Thymus (tissue), 11 donors: Measurements from ENCODE around the gene SLC25A43. TPM values are rescaled to one million over a fixed set of nuclear protein-coding genes. Genes with fewer than 3 reads are reported as not detected.

ENCODE experiments used
- DNase-seq, 9 donors: peaks; one replicate each; pipeline ENCODE4 v3.0.0-alpha.2; 2013; ENCODE audit warnings: low spot score in 9 of 9, low read depth in 6 of 9, missing footprints in 1 of 9
- H3K27ac ChIP-seq, 2 donors: one replicate each; pipeline ENCODE4 v1.5.1; 2013; ENCODE audit warnings: control low read depth in 1 of 2, low read depth in 1 of 2, low read length in 1 of 2, mild to moderate bottlenecking in 1 of 2, moderate library complexity in 1 of 2
- H3K27me3 ChIP-seq, 2 donors: one replicate each; pipeline ENCODE4 v1.5.1; 2013; ENCODE audit warnings: low read length in 1 of 2; ENCODE audit not compliant: control insufficient read depth in 2 of 2, insufficient read depth in 1 of 2
- H3K36me3 ChIP-seq, 2 donors: one replicate each; pipeline ENCODE4 v1.5.1; 2013; ENCODE audit warnings: low read length in 1 of 2, mild to moderate bottlenecking in 1 of 2, moderate library complexity in 1 of 2; ENCODE audit not compliant: control insufficient read depth in 2 of 2, insufficient read depth in 2 of 2
- H3K4me1 ChIP-seq, 2 donors: one replicate each; pipeline ENCODE4 v1.5.1; 2013; ENCODE audit warnings: low read length in 2 of 2; ENCODE audit not compliant: control insufficient read depth in 2 of 2, insufficient read depth in 2 of 2
- H3K4me3 ChIP-seq, 2 donors: one replicate each; pipeline ENCODE4 v1.5.1; 2013; ENCODE audit warnings: low read length in 2 of 2, control low read depth in 1 of 2, mild to moderate bottlenecking in 1 of 2
- H3K9me3 ChIP-seq, 2 donors: one replicate each; pipeline ENCODE4 v1.5.1; 2013; ENCODE audit warnings: low read length in 1 of 2, mild to moderate bottlenecking in 1 of 2; ENCODE audit not compliant: control insufficient read depth in 2 of 2, insufficient read depth in 1 of 2
- WGBS: extraction: QIAGEN DNeasy Blood & Tissue Kit; methylation state at CpG from one replicate; pipeline ENCODE4 v1.1.7; 2013; 5-methylcytosine and 5-hydroxymethylcytosine counted together
- polyA plus RNA-seq: library from polyadenylated mRNA; stranded (reverse); fragments of 200-250 nt; gene quantifications from one replicate; pipeline ENCODE4 v1.2.3, GENCODE V29; 2013
- total RNA-seq: library from RNA; stranded (reverse); fragments of 120-200 nt; gene quantifications from one replicate; pipeline ENCODE4 v1.2.4, GENCODE V29; 2013
- donor health status: healthy.

Gene SLC25A43
- total and polyA plus RNA-seq, 2 donors: 3.3 to 8.3 TPM

DNA sequence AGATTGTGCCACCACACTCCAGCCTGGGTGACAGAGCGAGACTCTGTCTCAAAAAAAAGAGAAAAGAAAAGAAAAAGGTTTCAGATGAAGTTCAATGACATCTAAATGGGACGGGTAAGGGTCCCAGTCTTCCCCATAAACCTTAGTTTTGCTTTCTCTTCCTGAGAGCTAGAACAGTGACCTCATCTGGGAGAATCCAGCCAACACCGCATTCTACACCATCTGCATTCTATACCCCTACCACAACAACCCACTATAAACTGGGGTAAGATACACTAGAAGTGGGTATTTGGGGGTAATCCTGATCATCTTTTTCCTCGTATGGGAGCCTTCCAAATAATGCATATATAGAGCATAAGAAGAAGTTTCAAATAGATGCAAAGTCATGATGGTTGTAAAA, 18.2 kb downstream of the SLC25A43 start:
- no peak overlapping the region for H3K4me3 ChIP-seq
- WGBS: 64% methylated on average over 4 of the region's 4 CpGs

DNA sequence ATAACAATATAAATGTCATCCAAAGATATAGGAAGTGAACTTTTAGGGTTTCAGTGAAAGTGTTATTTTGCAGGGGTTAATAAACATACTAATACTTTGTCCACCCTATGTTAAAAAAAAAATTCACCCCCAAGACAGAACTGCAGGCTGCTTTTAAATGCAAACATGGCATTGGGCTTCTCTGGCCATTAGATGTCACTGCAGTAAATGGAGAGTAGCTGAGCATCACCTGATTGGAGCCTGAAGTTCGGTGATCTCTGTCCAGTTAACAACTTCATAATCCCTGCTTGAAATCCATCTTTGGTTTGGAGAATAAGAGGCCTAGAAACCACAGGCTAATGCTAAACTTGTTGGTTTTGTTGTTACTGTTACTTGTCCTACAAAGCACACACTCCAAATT, 18.7 kb downstream of the SLC25A43 start:
- H3K4me1 ChIP-seq: peaks cover 5 to 9% of the 10 kb centered on the region in 2 donors
- DNase-seq: peak in 1 of 9 donors; percentile 38
- no peaks in the 10 kb centered on the region for H3K27me3 ChIP-seq
- no peak overlapping the region for H3K27ac ChIP-seq
- no peaks in the 10 kb centered on the region for H3K36me3 ChIP-seq
- H3K9me3 ChIP-seq: no peaks in the 10 kb centered on the region
- WGBS: 21% methylated on average over 1 of the region's 1 CpG
- H3K4me3 ChIP-seq: no peak overlapping the region

More for the DNA sequence above, 18.2 kb downstream of the SLC25A43 start:
- DNase-seq: no peak
- peaks cover 5 to 9% of the 10 kb centered on the region in 2 donors for H3K4me1 ChIP-seq
- no peaks in the 10 kb centered on the region for H3K27me3 ChIP-seq
- no peaks in the 10 kb centered on the region for H3K9me3 ChIP-seq
- H3K27ac ChIP-seq: no peak overlapping the region
- no peaks in the 10 kb centered on the region for H3K36me3 ChIP-seq

DNA sequence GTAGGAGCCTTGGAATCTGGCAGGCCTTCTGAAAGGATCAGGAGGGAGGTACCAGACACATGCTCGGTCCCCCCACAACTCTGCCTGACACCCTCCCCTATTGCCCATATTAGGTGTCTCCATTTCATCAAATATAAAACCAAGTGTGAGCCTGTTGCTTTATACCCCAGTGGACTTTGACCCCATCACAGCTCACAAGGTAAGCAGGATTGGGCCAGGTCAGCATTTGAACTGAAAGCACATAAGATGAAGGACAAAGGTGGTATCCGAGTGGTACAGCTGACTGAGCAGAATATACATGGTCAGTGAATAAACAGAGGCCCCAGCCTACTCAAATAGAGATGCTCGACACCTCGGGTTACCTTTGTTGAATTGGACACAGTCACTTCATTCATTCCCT, 20.0 kb downstream of the SLC25A43 start:
- DNase-seq: no peak
- Histone ChIP-seq H3K27ac (no peak overlapping the region), H3K4me3 (no peak overlapping the region), H3K4me1 (peaks cover 5 to 9% of the 10 kb centered on the region in 2 donors), H3K9me3 (no peaks in the 10 kb centered on the region), H3K27me3 (no peaks in the 10 kb centered on the region), H3K36me3 (no peaks in the 10 kb centered on the region)
- 95% methylated on average over 4 of the region's 4 CpGs for WGBS

DNA sequence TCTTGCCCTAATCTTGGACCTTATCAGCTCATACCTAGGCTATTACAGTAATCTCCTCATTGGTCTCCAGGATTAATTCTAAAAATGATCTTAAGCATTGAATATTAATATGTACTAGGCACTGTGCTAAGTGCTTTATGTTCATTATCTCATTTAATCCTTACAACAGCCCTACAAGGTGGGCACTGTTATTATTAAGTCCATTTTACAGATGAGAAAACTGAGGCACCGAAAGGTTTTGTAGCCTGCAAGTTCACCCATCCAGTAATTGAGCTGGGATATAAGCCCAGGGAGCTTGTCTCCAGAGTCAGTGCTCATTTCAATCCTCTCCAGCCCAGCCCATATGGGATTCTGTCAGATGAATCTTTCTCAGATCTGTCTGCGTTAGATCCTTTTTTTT, 20.8 kb downstream of the SLC25A43 start:
- Histone ChIP-seq H3K9me3 (no peaks in the 10 kb centered on the region), H3K4me1 (peaks cover 5 to 9% of the 10 kb centered on the region in 2 donors), H3K27me3 (no peaks in the 10 kb centered on the region), H3K4me3 (no peak overlapping the region), H3K27ac (no peak overlapping the region), H3K36me3 (no peaks in the 10 kb centered on the region)
- 97% methylated on average over 2 of the region's 2 CpGs for WGBS
- no peak for DNase-seq

DNA sequence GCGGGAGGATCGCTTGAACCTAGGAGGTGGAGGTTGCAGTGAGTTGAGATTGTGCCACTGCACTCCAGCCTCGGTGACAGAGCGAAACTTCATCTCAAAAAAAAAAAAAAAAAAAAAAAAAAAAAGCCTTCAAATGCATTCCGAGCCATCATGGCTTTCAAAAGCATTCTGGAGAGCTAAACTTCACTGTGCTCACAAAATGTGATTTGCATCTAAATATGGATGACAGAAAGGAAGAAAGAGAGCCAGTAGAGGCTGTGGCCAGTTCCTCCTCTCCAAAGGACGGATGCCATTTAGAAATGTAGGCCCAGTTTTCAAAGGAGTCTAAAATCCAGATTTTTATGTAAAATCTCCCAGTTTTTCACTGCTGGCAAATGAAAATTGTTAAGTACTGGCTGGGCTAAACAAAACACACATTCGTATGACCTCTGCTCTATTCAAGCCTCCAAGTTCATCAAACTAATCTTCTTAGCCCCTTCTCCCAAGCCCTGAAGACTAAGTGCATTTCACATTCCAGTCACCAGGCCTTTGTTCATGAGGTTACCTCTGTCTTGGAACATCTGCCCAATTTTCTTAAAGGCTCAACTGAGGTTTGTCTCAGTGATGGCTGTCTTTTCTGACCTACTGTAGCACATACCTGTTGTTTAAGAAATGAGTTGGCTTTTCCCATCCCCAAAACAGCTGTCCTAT, 22.0 kb downstream of the SLC25A43 start:
- no peak for DNase-seq
- Histone ChIP-seq H3K9me3 (no peaks in the 10 kb centered on the region), H3K27ac (no peak overlapping the region), H3K36me3 (no peaks in the 10 kb centered on the region), H3K27me3 (no peaks in the 10 kb centered on the region), H3K4me1 (peaks cover 10 to 17% of the 10 kb centered on the region in 2 donors), H3K4me3 (no peak overlapping the region)
- 94% methylated on average over 7 of the region's 7 CpGs for WGBS

DNA sequence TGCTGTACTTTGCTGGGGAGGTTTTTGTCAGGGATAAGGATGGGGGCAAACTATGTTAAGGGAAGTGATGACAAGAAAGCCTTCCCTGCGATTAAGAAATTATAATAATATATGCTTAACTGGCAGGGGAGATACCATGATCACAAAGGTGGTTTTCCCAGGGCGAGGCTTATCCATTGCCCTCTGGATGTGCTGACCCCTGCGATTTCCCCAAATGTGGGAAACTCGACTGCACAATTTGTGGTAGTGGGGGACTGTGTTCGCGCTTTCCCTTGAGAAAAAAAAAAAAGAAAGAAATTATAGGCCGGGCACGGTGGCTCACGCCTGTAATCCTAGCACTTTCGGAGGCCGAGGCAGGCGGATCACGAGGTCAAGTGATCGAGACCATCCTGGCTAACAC, 24.5 kb downstream of the SLC25A43 start:
- peak in 1 of 9 donors; percentile 44 for DNase-seq
- Histone ChIP-seq H3K4me1 (peaks cover 12 to 33% of the 10 kb centered on the region in 2 donors), H3K36me3 (no peaks in the 10 kb centered on the region), H3K27ac (no peak overlapping the region), H3K4me3 (no peak overlapping the region), H3K9me3 (no peaks in the 10 kb centered on the region), H3K27me3 (no peaks in the 10 kb centered on the region)
- WGBS: 98% methylated on average over 14 of the region's 14 CpGs

DNA sequence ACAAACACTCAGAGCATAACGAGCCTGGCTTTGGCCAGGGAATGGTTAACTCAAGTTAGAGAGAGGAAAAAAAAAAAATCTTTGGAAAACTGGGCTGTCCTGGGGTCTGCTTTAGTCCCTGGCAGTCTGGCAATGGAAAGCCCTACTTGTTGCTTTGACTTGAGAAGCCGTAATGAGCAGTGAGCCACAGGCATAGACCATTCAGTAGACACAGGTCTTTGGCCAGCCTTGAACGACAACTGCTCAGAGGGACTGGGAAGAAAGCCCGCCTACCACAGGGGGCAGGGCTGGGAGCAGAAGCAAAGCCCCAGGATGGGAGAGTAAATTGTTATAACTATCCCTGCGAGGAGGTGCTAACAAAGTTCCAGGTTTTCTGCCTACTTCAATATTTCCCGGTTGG, 25.9 kb downstream of the SLC25A43 start:
- DNase-seq: no peak

DNA sequence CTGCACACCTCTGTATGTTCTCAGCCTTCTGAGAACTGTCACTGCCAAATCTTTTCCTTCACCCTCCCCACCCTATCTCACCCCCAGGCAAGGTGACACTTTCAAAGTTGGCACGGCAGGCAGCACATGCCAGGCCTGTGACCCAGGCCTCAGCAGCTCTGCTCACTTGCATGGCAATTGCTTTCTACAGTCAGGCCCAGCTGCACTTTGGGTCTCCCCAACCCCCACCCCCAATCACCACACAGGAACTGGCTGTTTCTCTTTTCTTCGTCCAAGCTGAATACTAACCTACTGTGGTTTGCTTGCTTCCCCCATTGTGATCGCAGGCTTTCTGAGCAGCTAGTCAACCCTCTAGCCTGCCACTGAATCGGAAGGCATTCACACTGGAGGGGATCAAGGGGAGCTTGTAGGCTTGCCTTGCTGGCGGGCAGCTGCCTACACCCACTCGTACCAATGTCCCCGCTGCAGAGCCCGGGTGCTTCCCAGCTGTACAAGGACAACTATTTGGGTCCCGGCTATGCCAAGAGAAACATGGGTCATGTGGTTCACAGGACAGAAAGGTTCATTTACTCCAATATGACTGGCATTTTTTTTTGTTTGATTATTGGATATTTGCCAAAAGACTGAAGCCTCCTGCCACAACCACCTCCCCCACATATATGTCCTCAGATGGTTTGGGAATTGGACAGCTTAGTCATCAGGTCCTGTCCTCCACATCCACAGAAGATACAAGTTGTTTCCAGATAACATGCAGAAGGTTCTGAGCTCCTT, 28.1 kb downstream of the SLC25A43 start:
- 5% methylated on average over 9 of the region's 9 CpGs for WGBS
- H3K27ac ChIP-seq: peak overlapping the region; percentile 10 to 86
- H3K27me3 ChIP-seq: no peaks in the 10 kb centered on the region
- H3K36me3 ChIP-seq: no peaks in the 10 kb centered on the region
- DNase-seq: peak in 6 of 9 donors; percentile 37 to 83 (median 51)
- peaks cover 7 to 25% of the 10 kb centered on the region in 2 donors for H3K4me1 ChIP-seq
- H3K9me3 ChIP-seq: no peaks in the 10 kb centered on the region
- no peak overlapping the region for H3K4me3 ChIP-seq

More for the DNA sequence above, 25.9 kb downstream of the SLC25A43 start:
- Histone ChIP-seq H3K4me3 (no peak overlapping the region), H3K9me3 (no peaks in the 10 kb centered on the region), H3K27ac (no peak overlapping the region), H3K36me3 (no peaks in the 10 kb centered on the region), H3K4me1 (peaks cover 12 to 33% of the 10 kb centered on the region in 2 donors), H3K27me3 (no peaks in the 10 kb centered on the region)
- 96% methylated on average over 6 of the region's 6 CpGs for WGBS

DNA sequence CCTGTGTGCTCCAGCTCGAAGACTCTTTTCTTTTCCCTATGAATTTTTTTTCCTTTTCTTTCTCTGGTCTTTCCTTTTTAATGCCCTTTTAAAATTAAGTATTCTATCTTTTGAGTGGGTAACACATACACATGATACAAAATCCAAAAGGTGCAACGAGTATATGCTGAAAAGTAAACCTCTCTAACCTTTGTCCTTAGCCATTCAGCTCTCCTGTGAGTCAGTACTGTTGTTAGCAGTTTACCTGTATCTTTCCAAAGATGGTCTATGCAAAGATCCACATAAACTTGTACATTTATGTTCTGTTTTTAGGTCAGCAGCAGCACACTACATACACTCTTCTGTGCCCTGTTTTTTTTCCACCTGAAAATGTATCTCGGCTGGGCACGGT, 28.7 kb downstream of the SLC25A43 start:
- 53% methylated on average over 4 of the region's 4 CpGs for WGBS
- Histone ChIP-seq H3K9me3 (no peaks in the 10 kb centered on the region), H3K4me1 (peaks cover 7 to 24% of the 10 kb centered on the region in 2 donors), H3K27me3 (no peaks in the 10 kb centered on the region), H3K4me3 (no peak overlapping the region), H3K27ac (peak overlapping the region in 1 of 2 donors; percentile 86), H3K36me3 (no peaks in the 10 kb centered on the region)
- no peak for DNase-seq
